Parathyroid adenoma (tissue), 2 donors: ENCODE results near the gene CPA5.
A peak's percentile ranks its signal among the peaks of the same experiment; 100 is the strongest.
"Not testable (repeated sequence)": the region's sequence is repeated elsewhere in the genome, so short reads cannot be mapped to it uniquely, and the experiment has no call there.

Experiments
- H2AFZ ChIP-seq: fragments of 300-600 bp; sonication (generic); one replicate; pipeline ENCODE4 v1.7.0; 2017; ENCODE audit warnings: antibody characterized with exemption, mild to moderate bottlenecking
- H3K27ac ChIP-seq: fragments of 300-600 bp; sonication (generic); one replicate; pipeline ENCODE4 v1.7.0; 2017
- H3K27me3 ChIP-seq: fragments of 300-600 bp; sonication (generic); one replicate; pipeline ENCODE4 v1.7.0; 2017; ENCODE audit warnings: low read length; ENCODE audit not compliant: control insufficient read depth, insufficient read depth
- H3K36me3 ChIP-seq: fragments of 300-600 bp; sonication (generic); one replicate; pipeline ENCODE4 v1.7.0; 2017; ENCODE audit warnings: low read length; ENCODE audit not compliant: control insufficient read depth, insufficient read depth
- H3K4me1 ChIP-seq: fragments of 300-600 bp; sonication (generic); one replicate; pipeline ENCODE4 v1.7.0; 2017; ENCODE audit warnings: control low read depth
- H3K4me2 ChIP-seq: fragments of 300-600 bp; sonication (generic); one replicate; pipeline ENCODE4 v1.7.0; 2017; ENCODE audit warnings: low read length
- H3K4me3 ChIP-seq: fragments of 300-600 bp; sonication (generic); one replicate; pipeline ENCODE4 v1.7.0; 2017; ENCODE audit warnings: low read depth, low read length
- H3K79me2 ChIP-seq: fragments of 300-600 bp; sonication (generic); one replicate; pipeline ENCODE4 v1.7.0; 2017; ENCODE audit warnings: control low read depth
- H3K9ac ChIP-seq: fragments of 300-600 bp; sonication (generic); one replicate; pipeline ENCODE4 v1.7.0; 2017; ENCODE audit warnings: mild to moderate bottlenecking
- H3K9me3 ChIP-seq: fragments of 300-600 bp; sonication (generic); one replicate; pipeline ENCODE4 v1.7.0; 2017; ENCODE audit warnings: low read length; ENCODE audit not compliant: control insufficient read depth
- TF ChIP-seq, protein P1 (sequence below): fragments of 300-600 bp; sonication (generic); IDR thresholded peaks from one replicate; pipeline ENCODE4 v1.7.0; 2017; ENCODE audit warnings: antibody characterized with exemption, mild to moderate bottlenecking
- donor health status: primary hyperparathyroidism.

CPA5 gene

DNA sequence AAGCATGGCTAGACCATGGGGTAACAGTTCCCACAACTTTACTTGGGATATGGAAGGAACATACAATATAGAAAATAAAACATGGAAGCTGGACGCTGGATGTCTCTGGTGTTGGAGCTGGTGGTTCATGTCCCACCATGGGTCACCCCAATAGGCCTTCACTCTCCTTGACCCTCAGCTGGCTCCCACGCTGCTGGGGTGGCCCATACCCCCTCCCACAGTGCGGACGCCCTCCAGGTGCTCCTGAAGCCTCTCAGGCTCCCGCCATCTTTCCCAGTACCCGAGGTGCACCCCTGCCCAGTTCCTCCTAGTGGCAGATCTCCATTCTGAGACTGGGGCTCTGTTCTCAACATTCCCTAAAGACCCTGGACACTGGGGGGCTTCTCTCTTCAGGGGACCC, 29.9 kb downstream of the CPA5 start:
- Histone ChIP-seq H3K9ac (no peak overlapping the region), H3K27ac (peak overlapping the region; percentile 1), H2AFZ (no peak overlapping the region), H3K36me3 (no peaks in the 10 kb centered on the region), H3K4me3 (no peak overlapping the region), H3K27me3 (no peaks in the 10 kb centered on the region), H3K9me3 (no peaks in the 10 kb centered on the region), H3K79me2 (no peaks in the 10 kb centered on the region), H3K4me1 (no peaks in the 10 kb centered on the region), H3K4me2 (no peak overlapping the region)
- TF ChIP-seq, protein P1, sequence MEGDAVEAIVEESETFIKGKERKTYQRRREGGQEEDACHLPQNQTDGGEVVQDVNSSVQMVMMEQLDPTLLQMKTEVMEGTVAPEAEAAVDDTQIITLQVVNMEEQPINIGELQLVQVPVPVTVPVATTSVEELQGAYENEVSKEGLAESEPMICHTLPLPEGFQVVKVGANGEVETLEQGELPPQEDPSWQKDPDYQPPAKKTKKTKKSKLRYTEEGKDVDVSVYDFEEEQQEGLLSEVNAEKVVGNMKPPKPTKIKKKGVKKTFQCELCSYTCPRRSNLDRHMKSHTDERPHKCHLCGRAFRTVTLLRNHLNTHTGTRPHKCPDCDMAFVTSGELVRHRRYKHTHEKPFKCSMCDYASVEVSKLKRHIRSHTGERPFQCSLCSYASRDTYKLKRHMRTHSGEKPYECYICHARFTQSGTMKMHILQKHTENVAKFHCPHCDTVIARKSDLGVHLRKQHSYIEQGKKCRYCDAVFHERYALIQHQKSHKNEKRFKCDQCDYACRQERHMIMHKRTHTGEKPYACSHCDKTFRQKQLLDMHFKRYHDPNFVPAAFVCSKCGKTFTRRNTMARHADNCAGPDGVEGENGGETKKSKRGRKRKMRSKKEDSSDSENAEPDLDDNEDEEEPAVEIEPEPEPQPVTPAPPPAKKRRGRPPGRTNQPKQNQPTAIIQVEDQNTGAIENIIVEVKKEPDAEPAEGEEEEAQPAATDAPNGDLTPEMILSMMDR = no peak

DNA sequence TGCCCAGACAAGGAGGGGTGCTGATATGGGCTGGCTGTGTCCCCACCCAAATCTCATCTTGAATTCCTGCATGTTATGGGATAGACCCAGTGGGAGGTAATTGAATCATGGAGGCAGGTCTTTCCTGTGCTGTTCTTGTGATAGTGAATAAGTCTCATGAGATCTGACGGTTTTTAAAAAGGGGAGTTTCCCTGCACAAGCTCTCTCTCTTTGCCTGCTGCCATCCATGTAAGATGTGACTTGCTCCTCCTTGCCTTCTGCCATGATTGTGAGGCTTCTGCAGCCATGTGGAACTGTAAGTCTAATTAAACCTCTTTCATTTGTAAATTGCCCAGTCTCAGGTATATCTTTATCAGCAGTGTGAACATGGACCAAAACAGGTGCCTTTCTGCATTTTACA, 31.8 kb downstream of the CPA5 start:
- not testable (repeated sequence) for H3K27me3 ChIP-seq, H3K4me1 ChIP-seq, H2AFZ ChIP-seq, H3K4me3 ChIP-seq, H3K79me2 ChIP-seq, H3K9ac ChIP-seq, H3K27ac ChIP-seq, H3K9me3 ChIP-seq, H3K4me2 ChIP-seq, H3K36me3 ChIP-seq

DNA sequence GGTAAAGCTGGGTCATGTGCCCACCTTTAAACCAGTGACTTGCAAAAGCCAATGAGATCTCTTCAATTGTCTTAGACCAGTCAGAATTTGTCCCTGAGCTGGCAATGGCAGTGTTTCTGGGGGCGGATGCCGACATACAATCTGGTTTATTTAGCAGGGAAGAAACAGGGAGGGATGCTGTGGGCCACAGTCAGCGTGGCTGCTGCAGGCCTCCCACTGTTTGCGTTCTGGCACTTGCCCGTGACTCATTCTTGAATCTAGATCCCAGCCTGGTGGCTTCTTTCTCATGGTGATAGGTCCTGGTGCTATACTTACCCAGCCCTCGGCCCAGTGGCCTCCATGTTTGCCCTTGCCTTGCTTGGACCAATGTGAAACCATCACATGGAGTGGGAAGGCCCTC, 32.6 kb downstream of the CPA5 start:
- Histone ChIP-seq H3K27ac (no peak overlapping the region), H3K4me1 (no peaks in the 10 kb centered on the region), H3K4me2 (no peak overlapping the region), H3K4me3 (no peak overlapping the region), H3K36me3 (no peaks in the 10 kb centered on the region), H3K9me3 (no peaks in the 10 kb centered on the region), H2AFZ (no peak overlapping the region), H3K27me3 (no peaks in the 10 kb centered on the region), H3K9ac (no peak overlapping the region), H3K79me2 (no peaks in the 10 kb centered on the region)
- TF ChIP-seq, protein P1 = no peak

DNA sequence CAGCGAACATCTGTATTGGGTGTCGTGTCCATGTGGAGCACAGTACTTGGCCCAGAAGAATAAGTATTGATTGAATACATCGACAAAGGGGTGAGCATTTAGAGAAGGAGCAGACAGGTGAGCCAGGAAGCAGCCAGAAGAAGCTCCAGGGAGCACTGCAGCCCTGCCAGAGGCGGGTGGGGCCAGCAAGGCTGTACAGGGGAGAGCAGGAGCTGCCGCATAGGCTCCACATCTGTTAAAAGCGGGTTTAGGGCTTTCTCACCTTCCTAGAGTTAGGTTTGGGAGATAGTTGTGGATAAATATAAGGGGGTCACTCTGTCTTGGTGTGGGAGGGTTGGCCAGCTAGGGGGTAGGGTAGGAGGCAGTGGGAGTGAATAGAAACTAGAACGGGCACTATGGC, 34.4 kb downstream of the CPA5 start:
- Histone ChIP-seq H3K27me3 (no peaks in the 10 kb centered on the region), H3K36me3 (no peaks in the 10 kb centered on the region), H3K9ac (no peak overlapping the region), H3K4me2 (no peak overlapping the region), H3K27ac (no peak overlapping the region), H3K4me3 (no peak overlapping the region), H3K79me2 (no peaks in the 10 kb centered on the region), H2AFZ (no peak overlapping the region), H3K9me3 (no peaks in the 10 kb centered on the region), H3K4me1 (no peaks in the 10 kb centered on the region)
- TF ChIP-seq, protein P1 = no peak

DNA sequence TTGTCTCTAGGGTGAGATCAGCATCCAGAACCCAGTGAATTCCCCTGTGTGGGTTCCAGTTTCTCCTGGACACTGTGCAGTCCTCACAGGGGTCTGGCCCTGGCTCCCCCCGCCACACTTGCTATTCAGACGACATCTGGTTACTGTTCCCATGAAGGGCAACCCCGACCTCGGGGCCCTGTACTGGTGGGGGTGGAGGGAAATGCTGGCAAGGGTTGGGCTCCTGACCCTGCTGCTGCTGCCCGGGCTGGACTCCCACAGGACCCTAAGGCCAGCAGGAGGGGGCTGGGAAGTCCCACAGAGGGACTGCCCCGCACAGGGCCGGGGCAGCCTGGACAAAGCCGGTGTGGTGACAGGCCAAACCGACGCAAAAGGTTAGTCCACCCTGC, 34.9 kb downstream of the CPA5 start:
- H3K27ac ChIP-seq = no peak overlapping the region

More for the DNA sequence above, 34.9 kb downstream of the CPA5 start:
- no peak overlapping the region for H3K4me3 ChIP-seq
- H3K36me3 ChIP-seq = no peaks in the 10 kb centered on the region
- TF ChIP-seq, protein P1 = no peak
- no peaks in the 10 kb centered on the region for H3K79me2 ChIP-seq
- H3K27me3 ChIP-seq = no peaks in the 10 kb centered on the region
- H3K9me3 ChIP-seq = no peaks in the 10 kb centered on the region
- no peak overlapping the region for H3K9ac ChIP-seq
- no peak overlapping the region for H3K4me2 ChIP-seq
- H2AFZ ChIP-seq = no peak overlapping the region
- no peaks in the 10 kb centered on the region for H3K4me1 ChIP-seq
